NT2/D1 (cell line): ENCODE measurements around the gene MAGED1.

Experiments
- YY1 ChIP-seq: IDR thresholded peaks from 2 replicates; pipeline ENCODE4 v1.6.1; 2011; ENCODE audit not compliant: insufficient read length, insufficient read depth
- ZNF274 ChIP-seq: IDR thresholded peaks from 2 replicates; pipeline ENCODE4 v1.6.1; 2011; ENCODE audit warnings: mild to moderate bottlenecking, low read depth, low read length

- TF ChIP-seq YY1 = no peak
- no peak for TF ChIP-seq ZNF274
Measured at GRCh38 chrX:51902510-51903050, 9.2 kb downstream of the MAGED1 start.
